SK-N-SH (cell line): ENCODE results near the gene DCP2. TPM values are rescaled to one million over a fixed set of nuclear protein-coding genes. Genes with fewer than 3 reads are reported as not detected.
A peak's percentile ranks its signal among the peaks of the same experiment; 100 is the strongest.

Source experiments
- CTCF ChIA-PET: fragments of 300-600, 350-600 bp; formaldehyde crosslinking; extraction: SDS; loops from one replicate; lab custom pipeline; 2021; lab: Yijun Ruan, JAX
- POLR2A ChIA-PET: fragments of 350-600 bp; sonication (Branson Sonifier 250); formaldehyde crosslinking; extraction: SDS; loops from one replicate; lab custom pipeline; 2020; ENCODE audit warnings: antibody characterized with exemption, inconsistent platforms; lab: Yijun Ruan, JAX
- DNase-seq: peaks from one replicate; pipeline ENCODE4 v3.0.0; 2012
- H2AFZ ChIP-seq: fragments of 200-600 bp; sonication (generic); 2 replicates; pipeline ENCODE4 v1.8.1; 2016; ENCODE audit warnings: antibody characterized with exemption, mild to moderate bottlenecking, low read depth
- H3F3A ChIP-seq: fragments of 200-600 bp; sonication (generic); replicated peaks from 2 replicates; pipeline ENCODE3; 2016; ENCODE audit warnings: antibody characterized with exemption, mild to moderate bottlenecking; ENCODE audit not compliant: insufficient read depth
- H3K27ac ChIP-seq, 2 experiments: fragments of 200-500 bp in 1 of 2; fragments of 200-600 bp in 1 of 2; sonication (Bioruptor generic) in 1 of 2; sonication (generic), shearing (Covaris generic) in 1 of 2; 2 replicates each; pipeline versions ENCODE4 v1.5.1 to v1.6.1; 2014 to 2016; ENCODE audit warnings: low read depth in 2 of 2, inconsistent platforms in 1 of 2, low read length in 1 of 2, mild to moderate bottlenecking in 1 of 2, mixed read lengths in 1 of 2
- H3K27me3 ChIP-seq: fragments of 200-600 bp; sonication (generic), shearing (Covaris generic); 2 replicates; pipeline ENCODE4 v1.6.1; 2016; ENCODE audit warnings: mixed run types; ENCODE audit not compliant: insufficient read depth
- H3K36me3 ChIP-seq, 2 experiments: fragments of 200-500 bp in 1 of 2; fragments of 200-600 bp in 1 of 2; sonication (Bioruptor generic) in 1 of 2; sonication (generic) in 1 of 2; replicated peaks in 1 of 2; 2 replicates each; pipeline versions ENCODE3 to v1.5.1; 2014 to 2016; ENCODE audit warnings: low read length in 1 of 2, mild to moderate bottlenecking in 1 of 2; ENCODE audit not compliant: insufficient read depth in 2 of 2, control insufficient read depth in 1 of 2
- H3K4me1 ChIP-seq, 2 experiments: fragments of 200-500 bp in 1 of 2; fragments of 200-600 bp in 1 of 2; sonication (Bioruptor generic) in 1 of 2; sonication (generic), shearing (Covaris generic) in 1 of 2; 2 replicates each; pipeline versions ENCODE4 v1.5.1 to v1.6.1; 2014 to 2016; ENCODE audit warnings: low read depth in 1 of 2, low read length in 1 of 2, mixed run types in 1 of 2; ENCODE audit not compliant: insufficient read depth in 2 of 2, control insufficient read depth in 1 of 2
- H3K4me2 ChIP-seq: fragments of 200-600 bp; sonication (generic), shearing (Covaris generic); 2 replicates; pipeline ENCODE4 v1.6.1; 2017; ENCODE audit warnings: mixed run types
- H3K4me3 ChIP-seq, 2 experiments: fragments of 200-500 bp in 1 of 2; fragments of 200-600 bp in 1 of 2; sonication (Bioruptor generic) in 1 of 2; sonication (generic), shearing (Covaris generic) in 1 of 2; 2 replicates each; pipeline versions ENCODE4 v1.5.1 to v1.8.1; 2014 to 2016; ENCODE audit warnings: low read depth in 2 of 2, inconsistent platforms in 1 of 2, low read length in 1 of 2, mild to moderate bottlenecking in 1 of 2, mixed read lengths in 1 of 2, moderate library complexity in 1 of 2
- H3K79me2 ChIP-seq: fragments of 200-600 bp; sonication (generic); 2 replicates; pipeline ENCODE4 v1.8.1; 2017; ENCODE audit warnings: mild to moderate bottlenecking; ENCODE audit not compliant: insufficient read depth
- H3K9ac ChIP-seq: fragments of 200-600 bp; sonication (generic); 2 replicates; pipeline ENCODE4 v1.6.1; 2017; ENCODE audit warnings: mixed run types
- H3K9me2 ChIP-seq: fragments of 200-600 bp; sonication (generic); 2 replicates; pipeline ENCODE4 v1.6.1; 2017; ENCODE audit warnings: mixed run types
- H3K9me3 ChIP-seq: fragments of 200-600 bp; sonication (generic); 2 replicates; pipeline ENCODE4 v1.6.1; 2017; ENCODE audit warnings: mixed run types, mild to moderate bottlenecking, moderate library complexity
- H4K20me1 ChIP-seq: fragments of 200-600 bp; sonication (generic); 2 replicates; pipeline ENCODE4 v1.6.1; 2017; ENCODE audit warnings: mild to moderate bottlenecking, mixed run types; ENCODE audit not compliant: insufficient read depth
- CHD2 ChIP-seq: fragments of 150-350 bp; IDR thresholded peaks from 2 replicates; pipeline ENCODE4 v1.6.1; 2018; ENCODE audit warnings: low read length; ENCODE audit not compliant: partially characterized antibody
- ELF1 ChIP-seq: IDR thresholded peaks from 2 replicates; pipeline ENCODE4 v1.4.0; 2012
- FOSL2 ChIP-seq: IDR thresholded peaks from 2 replicates; pipeline ENCODE4 v1.4.0; 2012; ENCODE audit warnings: low read depth, mild to moderate bottlenecking, moderate library complexity, borderline replicate concordance
- FOXM1 ChIP-seq: IDR thresholded peaks from 2 replicates; pipeline ENCODE4 v1.4.0; 2012; ENCODE audit warnings: low read depth, mild to moderate bottlenecking
- GABPA ChIP-seq: IDR thresholded peaks from 2 replicates; pipeline ENCODE4 v1.4.0; 2012; ENCODE audit warnings: low read depth, mild to moderate bottlenecking
- GATA2 ChIP-seq: sonication (generic); formaldehyde crosslinking; IDR thresholded peaks from 2 replicates; pipeline ENCODE4 v1.5.0; 2020; ENCODE audit warnings: mild to moderate bottlenecking, missing genetic modification reagents
- JUND ChIP-seq: IDR thresholded peaks from 2 replicates; pipeline ENCODE4 v1.4.0; 2012
- MEF2A ChIP-seq: IDR thresholded peaks from 2 replicates; pipeline ENCODE4 v1.4.0; 2012; ENCODE audit warnings: low read depth, borderline replicate concordance
- MXI1 ChIP-seq: IDR thresholded peaks from 2 replicates; pipeline ENCODE4 v1.6.1; 2012; ENCODE audit warnings: mild to moderate bottlenecking, low read depth, low read length, improper control_type of control experiment
- NFIC ChIP-seq: IDR thresholded peaks from 2 replicates; pipeline ENCODE4 v1.4.0; 2012; ENCODE audit warnings: borderline replicate concordance
- NRF1 ChIP-seq: IDR thresholded peaks from 2 replicates; pipeline ENCODE4 v1.6.1; 2012; ENCODE audit warnings: low read depth, mild to moderate bottlenecking, low read length
- RAD21 ChIP-seq: IDR thresholded peaks from 2 replicates; pipeline ENCODE4 v1.6.1; 2012; ENCODE audit warnings: mild to moderate bottlenecking, low read length
- RXRA ChIP-seq: IDR thresholded peaks from 2 replicates; pipeline ENCODE4 v1.4.0; 2012; ENCODE audit warnings: low read depth, mild to moderate bottlenecking, borderline replicate concordance
- SMC3 ChIP-seq: IDR thresholded peaks from 2 replicates; pipeline ENCODE4 v1.6.1; 2012; ENCODE audit warnings: low read depth, low read length, improper control_type of control experiment
- TCF12 ChIP-seq: IDR thresholded peaks from 2 replicates; pipeline ENCODE4 v1.4.0; 2012
- WGBS: methylation state at CpG from one replicate; pipeline ENCODE4 v1.1.6; 2017; ENCODE audit warnings: low lambda C conversion rate; 5-methylcytosine and 5-hydroxymethylcytosine counted together
- polyA plus RNA-seq, 3 experiments: library from polyadenylated mRNA; depleted of rRNA; stranded (reverse); fragments of >200 nt; gene quantifications; 2 replicates each; pipeline ENCODE4 v1.2.3, GENCODE V29; 2012
- TF ChIP-seq, protein P1 (sequence below): fragments of 200-600 bp; sonication (generic); IDR thresholded peaks from 2 replicates; pipeline ENCODE4 v1.6.1; 2017; ENCODE audit warnings: antibody characterized with exemption, mild to moderate bottlenecking, moderate library complexity
- TF ChIP-seq, protein P2 (sequence below): IDR thresholded peaks from 2 replicates; pipeline ENCODE4; 2012
- TF ChIP-seq, protein P3 (sequence below): fragments of 150-350 bp; IDR thresholded peaks from 2 replicates; pipeline ENCODE4 v1.6.1; 2017; ENCODE audit warnings: antibody characterized with exemption, low read length, low read depth, borderline replicate concordance
- TF ChIP-seq, protein P4 (sequence below): fragments of 150-350 bp; IDR thresholded peaks from 2 replicates; pipeline ENCODE4 v1.6.1; 2016; ENCODE audit warnings: mild to moderate bottlenecking, low read depth, low read length

Gene DCP2
- polyA plus RNA-seq, 1 of the 3 experiments (the other 2 are of a cell fraction) = 6.0 TPM

DNA sequence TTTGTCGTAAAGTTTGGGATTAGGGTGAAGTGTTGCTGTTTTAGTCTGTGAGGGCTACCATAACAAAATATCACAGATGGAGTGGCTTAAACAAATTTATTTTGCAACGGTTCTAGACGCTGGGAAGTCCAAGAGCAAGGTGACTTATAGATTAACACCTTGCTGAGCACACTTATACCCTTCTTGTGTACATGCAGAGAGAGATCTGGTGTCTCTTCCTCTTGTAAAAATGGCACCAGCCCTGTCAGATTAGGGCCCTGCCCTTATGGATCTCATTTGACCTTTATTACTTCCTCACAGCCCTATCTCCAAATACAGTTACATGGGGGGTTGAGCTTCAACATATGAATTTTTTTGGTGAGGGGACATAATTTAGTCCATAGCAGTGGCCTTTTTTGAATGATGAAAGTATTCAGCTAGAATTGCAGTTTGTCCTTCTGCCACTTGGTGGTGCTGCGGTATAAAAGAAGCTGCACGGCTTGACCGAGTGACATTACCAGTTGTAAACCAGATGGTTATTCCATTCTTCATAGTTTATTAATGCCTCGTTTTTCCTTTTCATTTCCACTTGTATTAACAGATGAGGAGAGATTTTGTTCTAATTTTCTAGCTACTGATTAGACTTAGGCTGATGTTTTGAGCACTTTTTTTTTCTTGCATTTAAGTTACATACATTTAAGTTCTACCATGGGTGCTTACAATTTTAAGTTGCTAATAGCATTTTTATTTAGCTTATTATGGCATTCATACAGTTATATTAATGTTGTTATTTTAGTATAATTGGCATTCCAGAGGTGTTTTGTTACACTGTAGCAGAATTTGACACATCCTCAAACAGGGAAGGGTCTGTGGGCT lies 19.4 kb downstream of the DCP2 start:
- H3F3A ChIP-seq = peaks cover 20% of the 10 kb centered on the region
- no peaks in the 10 kb centered on the region for H3K9me3 ChIP-seq
- H3K4me1 ChIP-seq = no peaks in the 10 kb centered on the region; a peak in 2 of 4 replicates
- peaks cover 20% of the 10 kb centered on the region for H4K20me1 ChIP-seq
- H3K36me3 ChIP-seq = peaks cover 40 to 55% of the 10 kb centered on the region in 2 experiments
- H3K4me2 ChIP-seq = no peak overlapping the region
- no peaks in the 10 kb centered on the region for H3K9me2 ChIP-seq
- peak; percentile 56 for DNase-seq
- ChIA-PET POLR2A (interaction anchor here (1.0 kb wide), 1 partner anchor 20 kb away, joined by 5 read pairs; the partner anchor contains the start of gene DCP2), CTCF (interaction anchor here (0.5 to 5.1 kb wide), 95 partner anchors 9 to 612 kb away, joined by 3 to 77 read pairs (median 4); partner anchors contain the start of genes DCP2, MCC, REEP5 and SRP19)
- H3K27ac ChIP-seq = no peak overlapping the region; a peak in 1 of 4 replicates
- H3K79me2 ChIP-seq = peaks cover 80% of the 10 kb centered on the region
- no peak overlapping the region for H2AFZ ChIP-seq
- no peak overlapping the region for H3K9ac ChIP-seq
- TF ChIP-seq FOSL2 (no peak), RAD21 (peak; percentile 96), JUND (no peak), RXRA (no peak), FOXM1 (no peak), MEF2A (no peak), CHD2 (peak; percentile 24), TCF12 (peak; percentile 24; the same call in 1 of the 2 replicates), MXI1 (no peak), SMC3 (peak; percentile 82)
- TF ChIP-seq, protein P1, sequence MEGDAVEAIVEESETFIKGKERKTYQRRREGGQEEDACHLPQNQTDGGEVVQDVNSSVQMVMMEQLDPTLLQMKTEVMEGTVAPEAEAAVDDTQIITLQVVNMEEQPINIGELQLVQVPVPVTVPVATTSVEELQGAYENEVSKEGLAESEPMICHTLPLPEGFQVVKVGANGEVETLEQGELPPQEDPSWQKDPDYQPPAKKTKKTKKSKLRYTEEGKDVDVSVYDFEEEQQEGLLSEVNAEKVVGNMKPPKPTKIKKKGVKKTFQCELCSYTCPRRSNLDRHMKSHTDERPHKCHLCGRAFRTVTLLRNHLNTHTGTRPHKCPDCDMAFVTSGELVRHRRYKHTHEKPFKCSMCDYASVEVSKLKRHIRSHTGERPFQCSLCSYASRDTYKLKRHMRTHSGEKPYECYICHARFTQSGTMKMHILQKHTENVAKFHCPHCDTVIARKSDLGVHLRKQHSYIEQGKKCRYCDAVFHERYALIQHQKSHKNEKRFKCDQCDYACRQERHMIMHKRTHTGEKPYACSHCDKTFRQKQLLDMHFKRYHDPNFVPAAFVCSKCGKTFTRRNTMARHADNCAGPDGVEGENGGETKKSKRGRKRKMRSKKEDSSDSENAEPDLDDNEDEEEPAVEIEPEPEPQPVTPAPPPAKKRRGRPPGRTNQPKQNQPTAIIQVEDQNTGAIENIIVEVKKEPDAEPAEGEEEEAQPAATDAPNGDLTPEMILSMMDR = peak; percentile 95
- H3K27me3 ChIP-seq = no peaks in the 10 kb centered on the region
- no peak overlapping the region; a peak in 1 of 4 replicates for H3K4me3 ChIP-seq
- WGBS = 19% methylated on average over 7 of the region's 7 CpGs

DNA sequence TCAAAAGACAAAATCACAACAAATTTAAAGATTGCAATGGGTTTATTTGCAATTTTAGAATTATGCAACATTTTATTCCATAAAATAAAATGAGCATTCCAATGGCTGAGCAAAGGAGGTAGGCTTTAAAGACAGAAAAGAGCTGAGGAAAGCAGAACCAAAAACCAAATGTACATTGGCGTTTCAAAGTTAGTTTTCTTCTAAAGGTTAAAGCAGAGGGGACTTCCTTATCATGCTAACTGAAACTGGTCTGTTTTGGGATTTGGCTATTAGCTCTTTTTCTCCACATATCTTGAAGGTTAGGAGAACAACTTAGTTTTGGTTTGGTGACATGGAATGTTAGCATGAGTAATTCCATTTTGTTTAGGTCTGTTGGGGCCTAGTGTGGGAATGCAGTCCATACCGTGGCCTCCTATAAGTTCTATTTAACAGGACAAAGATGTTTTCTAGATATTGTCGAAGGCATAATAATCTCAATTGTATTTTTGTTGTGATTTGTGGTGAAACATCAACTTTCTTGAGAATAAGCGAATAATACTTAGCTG lies 20.3 kb downstream of the DCP2 start:
- Histone ChIP-seq H3K27ac (no peak overlapping the region), H3K79me2 (peaks cover 80% of the 10 kb centered on the region), H3K9me3 (no peaks in the 10 kb centered on the region), H3F3A (peaks cover 20% of the 10 kb centered on the region), H3K36me3 (peaks cover 44 to 64% of the 10 kb centered on the region in 2 experiments), H3K9ac (no peak overlapping the region), H3K4me2 (no peak overlapping the region), H3K9me2 (no peaks in the 10 kb centered on the region), H3K27me3 (no peaks in the 10 kb centered on the region), H4K20me1 (peaks cover 17% of the 10 kb centered on the region), H3K4me3 (no peak overlapping the region), H3K4me1 (no peaks in the 10 kb centered on the region; a peak in 1 of 4 replicates), H2AFZ (no peak overlapping the region)
- WGBS = 96% methylated on average over 4 of the region's 4 CpGs
- TF ChIP-seq, protein P2, sequence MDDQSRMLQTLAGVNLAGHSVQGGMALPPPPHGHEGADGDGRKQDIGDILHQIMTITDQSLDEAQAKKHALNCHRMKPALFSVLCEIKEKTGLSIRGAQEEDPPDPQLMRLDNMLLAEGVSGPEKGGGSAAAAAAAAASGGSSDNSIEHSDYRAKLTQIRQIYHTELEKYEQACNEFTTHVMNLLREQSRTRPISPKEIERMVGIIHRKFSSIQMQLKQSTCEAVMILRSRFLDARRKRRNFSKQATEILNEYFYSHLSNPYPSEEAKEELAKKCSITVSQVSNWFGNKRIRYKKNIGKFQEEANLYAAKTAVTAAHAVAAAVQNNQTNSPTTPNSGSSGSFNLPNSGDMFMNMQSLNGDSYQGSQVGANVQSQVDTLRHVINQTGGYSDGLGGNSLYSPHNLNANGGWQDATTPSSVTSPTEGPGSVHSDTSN = no peak
- TF ChIP-seq NFIC (no peak), GABPA (no peak), SMC3 (no peak), NRF1 (no peak), JUND (no peak), ELF1 (no peak), GATA2 (CRISPR knock-in tag) (no peak)
- TF ChIP-seq, protein P3, sequence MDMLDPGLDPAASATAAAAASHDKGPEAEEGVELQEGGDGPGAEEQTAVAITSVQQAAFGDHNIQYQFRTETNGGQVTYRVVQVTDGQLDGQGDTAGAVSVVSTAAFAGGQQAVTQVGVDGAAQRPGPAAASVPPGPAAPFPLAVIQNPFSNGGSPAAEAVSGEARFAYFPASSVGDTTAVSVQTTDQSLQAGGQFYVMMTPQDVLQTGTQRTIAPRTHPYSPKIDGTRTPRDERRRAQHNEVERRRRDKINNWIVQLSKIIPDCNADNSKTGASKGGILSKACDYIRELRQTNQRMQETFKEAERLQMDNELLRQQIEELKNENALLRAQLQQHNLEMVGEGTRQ = no peak
- TF ChIP-seq, protein P4, sequence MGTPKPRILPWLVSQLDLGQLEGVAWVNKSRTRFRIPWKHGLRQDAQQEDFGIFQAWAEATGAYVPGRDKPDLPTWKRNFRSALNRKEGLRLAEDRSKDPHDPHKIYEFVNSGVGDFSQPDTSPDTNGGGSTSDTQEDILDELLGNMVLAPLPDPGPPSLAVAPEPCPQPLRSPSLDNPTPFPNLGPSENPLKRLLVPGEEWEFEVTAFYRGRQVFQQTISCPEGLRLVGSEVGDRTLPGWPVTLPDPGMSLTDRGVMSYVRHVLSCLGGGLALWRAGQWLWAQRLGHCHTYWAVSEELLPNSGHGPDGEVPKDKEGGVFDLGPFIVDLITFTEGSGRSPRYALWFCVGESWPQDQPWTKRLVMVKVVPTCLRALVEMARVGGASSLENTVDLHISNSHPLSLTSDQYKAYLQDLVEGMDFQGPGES = no peak
- POLR2A ChIA-PET = no interaction called here
- DNase-seq = no peak
- CTCF ChIA-PET = interaction anchor here (0.5 to 5.1 kb wide), 77 partner anchors 8 to 611 kb away, joined by 3 to 77 read pairs (median 5); partner anchors contain the start of genes DCP2, MCC, REEP5 and YTHDC2
